Fibroblast of mammary gland (primary cell): ENCODE measurements around the gene HSF2BP.

ENCODE experiments used
- DNase-seq: peaks from one replicate; pipeline ENCODE4 v3.0.0-alpha.2; 2010; ENCODE audit warnings: low read depth
- H3K4me3 ChIP-seq: 2 replicates; pipeline ENCODE4 v1.5.1; 2011; ENCODE audit warnings: low read depth, mild to moderate bottlenecking, low read length, moderate library complexity; ENCODE audit not compliant: control insufficient read depth
- TF ChIP-seq, protein P1 (sequence below): conservative IDR thresholded peaks from 2 replicates; pipeline ENCODE4 v1.5.1; 2011; ENCODE audit warnings: low read depth, low read length, inconsistent platforms; ENCODE audit not compliant: control insufficient read depth, insufficient read depth

HSF2BP gene

GRCh38 chr21:43646550-43647260 lies 12.6 kb downstream of the HSF2BP start:
- DNase-seq = peak; percentile 92
- H3K4me3 ChIP-seq = no peak overlapping the region
- TF ChIP-seq, protein P1, sequence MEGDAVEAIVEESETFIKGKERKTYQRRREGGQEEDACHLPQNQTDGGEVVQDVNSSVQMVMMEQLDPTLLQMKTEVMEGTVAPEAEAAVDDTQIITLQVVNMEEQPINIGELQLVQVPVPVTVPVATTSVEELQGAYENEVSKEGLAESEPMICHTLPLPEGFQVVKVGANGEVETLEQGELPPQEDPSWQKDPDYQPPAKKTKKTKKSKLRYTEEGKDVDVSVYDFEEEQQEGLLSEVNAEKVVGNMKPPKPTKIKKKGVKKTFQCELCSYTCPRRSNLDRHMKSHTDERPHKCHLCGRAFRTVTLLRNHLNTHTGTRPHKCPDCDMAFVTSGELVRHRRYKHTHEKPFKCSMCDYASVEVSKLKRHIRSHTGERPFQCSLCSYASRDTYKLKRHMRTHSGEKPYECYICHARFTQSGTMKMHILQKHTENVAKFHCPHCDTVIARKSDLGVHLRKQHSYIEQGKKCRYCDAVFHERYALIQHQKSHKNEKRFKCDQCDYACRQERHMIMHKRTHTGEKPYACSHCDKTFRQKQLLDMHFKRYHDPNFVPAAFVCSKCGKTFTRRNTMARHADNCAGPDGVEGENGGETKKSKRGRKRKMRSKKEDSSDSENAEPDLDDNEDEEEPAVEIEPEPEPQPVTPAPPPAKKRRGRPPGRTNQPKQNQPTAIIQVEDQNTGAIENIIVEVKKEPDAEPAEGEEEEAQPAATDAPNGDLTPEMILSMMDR = peak; percentile 100

GRCh38 chr21:43645976-43646375 lies 13.3 kb downstream of the HSF2BP start:
- no peak for DNase-seq
- TF ChIP-seq, protein P1 = no peak
- H3K4me3 ChIP-seq = no peak overlapping the region

DNA sequence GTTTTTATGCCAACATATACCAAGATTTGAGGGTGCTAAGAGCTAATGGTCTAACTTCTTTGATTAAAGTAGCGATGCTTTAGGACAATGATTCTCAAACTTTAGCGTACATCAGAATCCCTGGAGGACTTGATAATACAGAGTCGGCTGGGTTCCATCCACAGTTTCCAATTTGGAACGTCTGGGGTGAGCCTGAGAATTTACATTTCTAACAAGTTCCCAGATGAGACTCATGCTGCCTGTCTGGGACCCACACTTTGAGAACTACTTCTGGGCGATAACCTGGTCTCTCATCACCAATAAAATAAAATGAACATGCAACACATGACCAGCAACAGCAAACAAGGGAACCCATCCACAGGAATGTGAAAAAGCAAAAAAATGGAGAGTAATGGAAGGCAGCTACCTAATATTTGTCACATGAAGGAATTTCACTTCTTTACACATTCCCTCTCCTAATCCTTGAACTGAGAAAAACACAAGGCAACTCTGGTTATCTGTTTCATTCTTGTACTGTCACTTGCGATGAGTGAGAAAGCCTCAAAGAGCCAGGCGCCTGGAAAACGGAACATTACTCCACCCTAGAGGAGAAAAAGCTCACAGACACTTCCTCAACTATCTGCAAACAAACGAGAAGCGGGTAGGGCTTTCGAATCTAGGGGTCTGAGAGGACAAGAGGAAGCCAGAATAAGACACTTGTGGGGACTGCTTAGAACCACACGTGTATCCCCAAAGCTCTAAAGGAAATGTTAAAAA lies 14.0 kb downstream of the HSF2BP start:
- no peak overlapping the region for H3K4me3 ChIP-seq
- TF ChIP-seq, protein P1 = peak; percentile 73
- DNase-seq = peak; percentile 77

DNA sequence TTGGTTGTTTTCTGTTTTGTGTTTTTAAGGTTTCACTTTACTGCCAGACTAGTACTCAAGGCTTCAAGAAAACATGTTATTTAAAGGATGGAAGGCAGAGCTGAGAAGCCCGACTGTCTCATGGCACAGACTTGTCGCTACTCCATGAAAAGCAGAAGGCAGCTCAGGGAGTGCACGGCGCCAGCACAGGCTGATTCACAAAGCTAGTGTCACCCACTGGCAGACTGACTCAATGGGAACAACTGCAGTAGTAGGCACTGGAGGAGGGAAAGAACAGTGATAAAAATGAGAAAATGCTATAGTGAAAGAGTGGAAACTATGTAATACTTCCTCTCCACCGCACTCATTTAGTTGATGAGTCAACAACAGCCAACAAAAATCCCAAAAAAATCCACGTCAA lies 14.7 kb downstream of the HSF2BP start:
- no peak overlapping the region for H3K4me3 ChIP-seq
- peak; percentile 58 for DNase-seq
- TF ChIP-seq, protein P1 = no peak

GRCh38 chr21:43644071-43644470 lies 15.2 kb downstream of the HSF2BP start:
- TF ChIP-seq, protein P1 = no peak
- no peak overlapping the region for H3K4me3 ChIP-seq
- no peak for DNase-seq

DNA sequence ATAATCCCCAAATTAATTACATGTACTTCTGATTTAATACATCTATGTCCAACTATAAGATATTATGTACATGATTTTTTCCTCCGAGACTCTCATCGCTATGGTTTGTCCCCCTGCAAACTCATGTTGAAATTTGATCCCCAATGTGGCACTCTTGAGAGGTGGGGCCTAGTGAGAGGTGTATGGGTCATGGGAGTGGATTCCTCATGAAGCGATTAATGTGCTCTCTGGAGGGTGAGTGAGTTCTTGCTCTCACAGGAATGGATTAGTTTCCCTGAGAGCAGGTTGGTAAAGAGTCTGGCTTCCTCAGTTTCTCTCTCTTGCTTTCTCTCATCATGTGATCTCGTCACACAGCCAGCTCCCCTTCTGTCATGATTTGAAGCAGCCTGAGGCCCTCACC lies 16.1 kb downstream of the HSF2BP start:
- TF ChIP-seq, protein P1 = no peak
- no peak for DNase-seq
- no peak overlapping the region for H3K4me3 ChIP-seq

DNA sequence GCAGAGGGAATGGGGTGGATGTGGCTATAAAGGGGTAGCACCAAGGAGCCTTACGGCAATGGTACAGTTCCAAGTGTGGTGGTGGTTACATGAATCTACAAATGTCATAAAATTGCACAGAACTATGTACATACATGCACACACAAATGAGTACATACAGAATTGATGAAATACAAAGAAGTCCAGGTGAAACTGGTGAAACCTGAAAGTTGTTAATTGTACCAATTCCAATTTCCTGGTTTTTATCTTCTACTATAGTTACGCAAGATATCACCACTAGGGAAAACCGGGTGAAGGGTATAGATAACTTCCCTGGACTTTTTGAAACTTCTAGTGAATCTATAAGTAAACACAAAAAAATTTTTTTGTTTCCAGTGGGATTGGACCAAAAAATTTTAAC lies 18.9 kb downstream of the HSF2BP start:
- TF ChIP-seq, protein P1 = no peak

More for the DNA sequence above, 18.9 kb downstream of the HSF2BP start:
- H3K4me3 ChIP-seq = no peak overlapping the region
- no peak for DNase-seq
